Measurements from ENCODE around the gene DCAF12. TPM values are rescaled to one million over a fixed set of nuclear protein-coding genes. Genes with fewer than 3 reads are reported as not detected.

The DCAF12 gene
- total and polyA plus RNA-seq, 2 of the 13 experiments (the other 11 are each of a cell fraction or from before 2014, with no cell fraction given): 26.8 to 37.4 TPM

DNA sequence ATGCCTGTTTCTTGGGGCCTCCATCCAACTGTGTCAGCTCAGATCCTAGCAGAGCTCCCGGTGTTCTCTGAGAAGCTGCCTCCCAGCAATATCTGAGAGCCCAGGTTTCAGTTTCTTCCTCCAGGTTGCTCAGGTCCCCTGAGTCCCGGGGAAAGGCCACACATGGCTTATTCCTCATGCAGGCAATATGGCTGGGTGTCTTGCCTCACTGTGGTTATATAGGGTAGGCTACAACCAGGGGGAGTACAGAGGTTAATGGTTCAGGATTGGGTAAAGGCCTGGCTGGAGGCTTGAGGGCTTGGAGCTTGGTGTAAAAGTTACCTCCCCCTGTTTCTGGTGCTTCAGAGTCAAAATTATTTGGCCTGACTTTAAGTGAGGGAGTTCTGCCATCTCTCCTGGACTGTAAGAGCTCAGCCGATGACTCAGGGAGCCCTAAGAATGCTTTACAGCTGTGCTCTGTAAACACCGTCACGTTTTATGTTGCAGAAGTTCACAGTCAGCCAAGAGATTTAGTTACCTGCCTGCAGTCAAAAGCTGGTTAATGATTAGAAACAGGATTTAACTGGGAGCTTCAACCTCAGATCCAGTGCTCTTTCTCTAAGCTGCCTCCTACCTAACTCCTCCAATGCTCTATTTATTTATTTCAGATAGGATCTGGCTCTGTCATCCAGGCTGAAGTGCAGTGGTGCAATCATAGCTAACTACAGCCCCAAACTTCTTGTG is 53.5 kb downstream of the DCAF12 start (continued):
- TF ChIP-seq, protein P1, sequence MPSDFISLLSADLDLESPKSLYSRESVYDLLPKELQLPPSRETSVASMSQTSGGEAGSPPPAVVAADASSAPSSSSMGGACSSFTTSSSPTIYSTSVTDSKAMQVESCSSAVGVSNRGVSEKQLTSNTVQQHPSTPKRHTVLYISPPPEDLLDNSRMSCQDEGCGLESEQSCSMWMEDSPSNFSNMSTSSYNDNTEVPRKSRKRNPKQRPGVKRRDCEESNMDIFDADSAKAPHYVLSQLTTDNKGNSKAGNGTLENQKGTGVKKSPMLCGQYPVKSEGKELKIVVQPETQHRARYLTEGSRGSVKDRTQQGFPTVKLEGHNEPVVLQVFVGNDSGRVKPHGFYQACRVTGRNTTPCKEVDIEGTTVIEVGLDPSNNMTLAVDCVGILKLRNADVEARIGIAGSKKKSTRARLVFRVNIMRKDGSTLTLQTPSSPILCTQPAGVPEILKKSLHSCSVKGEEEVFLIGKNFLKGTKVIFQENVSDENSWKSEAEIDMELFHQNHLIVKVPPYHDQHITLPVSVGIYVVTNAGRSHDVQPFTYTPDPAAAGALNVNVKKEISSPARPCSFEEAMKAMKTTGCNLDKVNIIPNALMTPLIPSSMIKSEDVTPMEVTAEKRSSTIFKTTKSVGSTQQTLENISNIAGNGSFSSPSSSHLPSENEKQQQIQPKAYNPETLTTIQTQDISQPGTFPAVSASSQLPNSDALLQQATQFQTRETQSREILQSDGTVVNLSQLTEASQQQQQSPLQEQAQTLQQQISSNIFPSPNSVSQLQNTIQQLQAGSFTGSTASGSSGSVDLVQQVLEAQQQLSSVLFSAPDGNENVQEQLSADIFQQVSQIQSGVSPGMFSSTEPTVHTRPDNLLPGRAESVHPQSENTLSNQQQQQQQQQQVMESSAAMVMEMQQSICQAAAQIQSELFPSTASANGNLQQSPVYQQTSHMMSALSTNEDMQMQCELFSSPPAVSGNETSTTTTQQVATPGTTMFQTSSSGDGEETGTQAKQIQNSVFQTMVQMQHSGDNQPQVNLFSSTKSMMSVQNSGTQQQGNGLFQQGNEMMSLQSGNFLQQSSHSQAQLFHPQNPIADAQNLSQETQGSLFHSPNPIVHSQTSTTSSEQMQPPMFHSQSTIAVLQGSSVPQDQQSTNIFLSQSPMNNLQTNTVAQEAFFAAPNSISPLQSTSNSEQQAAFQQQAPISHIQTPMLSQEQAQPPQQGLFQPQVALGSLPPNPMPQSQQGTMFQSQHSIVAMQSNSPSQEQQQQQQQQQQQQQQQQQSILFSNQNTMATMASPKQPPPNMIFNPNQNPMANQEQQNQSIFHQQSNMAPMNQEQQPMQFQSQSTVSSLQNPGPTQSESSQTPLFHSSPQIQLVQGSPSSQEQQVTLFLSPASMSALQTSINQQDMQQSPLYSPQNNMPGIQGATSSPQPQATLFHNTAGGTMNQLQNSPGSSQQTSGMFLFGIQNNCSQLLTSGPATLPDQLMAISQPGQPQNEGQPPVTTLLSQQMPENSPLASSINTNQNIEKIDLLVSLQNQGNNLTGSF (CRISPR knock-in tag; IDR thresholded peaks at IDR 0.05): no peak
- TF ChIP-seq ZNF557 (CRISPR knock-in tag; IDR thresholded peaks at IDR 0.05) (no peak), KLF6 (CRISPR knock-in tag; IDR thresholded peaks at IDR 0.05) (no peak), TP53 (CRISPR knock-in tag; conservative IDR thresholded peaks at IDR 0.05) (no peak), NCOA1 (CRISPR knock-in tag; IDR thresholded peaks at IDR 0.05) (no peak), MEIS2 (CRISPR knock-in tag; IDR thresholded peaks at IDR 0.05) (no peak), REXO4 (CRISPR knock-in tag; IDR thresholded peaks at IDR 0.05; ENCODE audit: borderline replicate concordance) (no peak), SIX1 (CRISPR knock-in tag; IDR thresholded peaks at IDR 0.05; ENCODE audit: borderline replicate concordance) (peak; percentile 95), RBAK (CRISPR knock-in tag; IDR thresholded peaks at IDR 0.05) (no peak), STAG1 (CRISPR knock-in tag; IDR thresholded peaks at IDR 0.05) (no peak), SALL1 (CRISPR knock-in tag; IDR thresholded peaks at IDR 0.05) (peak; percentile 52; the same call in 1 of the 2 replicates), FOXK1 (CRISPR knock-in tag; IDR thresholded peaks at IDR 0.05; ENCODE audit: borderline replicate concordance, low read depth) (peak; percentile 94), ZNF292 (CRISPR knock-in tag; IDR thresholded peaks at IDR 0.05; ENCODE audit: borderline replicate concordance, low read depth) (0 out of 2 replicates have a peak, but pooled peaks have one; percentile 58), MEF2D (CRISPR knock-in tag; IDR thresholded peaks at IDR 0.05) (0 out of 2 replicates have a peak, but pooled peaks have one; percentile 41), SIN3A (IDR thresholded peaks at IDR 0.05; ENCODE audit: borderline replicate concordance, low read depth, low read length) (no peak), HNF4A (CRISPR knock-in tag; IDR thresholded peaks at IDR 0.05) (peak; percentile 53), ASH2L (IDR thresholded peaks at IDR 0.05; ENCODE audit: insufficient read length, low read depth, low read length) (no peak), YY1 (IDR thresholded peaks at IDR 0.05; ENCODE audit: insufficient read depth, insufficient replicate concordance, low read depth, low read length) (peak; percentile 40), ZSCAN25 (CRISPR knock-in tag; IDR thresholded peaks at IDR 0.05) (no peak; the same call in 1 of the 2 replicates)
- TF ChIP-seq, protein P2, sequence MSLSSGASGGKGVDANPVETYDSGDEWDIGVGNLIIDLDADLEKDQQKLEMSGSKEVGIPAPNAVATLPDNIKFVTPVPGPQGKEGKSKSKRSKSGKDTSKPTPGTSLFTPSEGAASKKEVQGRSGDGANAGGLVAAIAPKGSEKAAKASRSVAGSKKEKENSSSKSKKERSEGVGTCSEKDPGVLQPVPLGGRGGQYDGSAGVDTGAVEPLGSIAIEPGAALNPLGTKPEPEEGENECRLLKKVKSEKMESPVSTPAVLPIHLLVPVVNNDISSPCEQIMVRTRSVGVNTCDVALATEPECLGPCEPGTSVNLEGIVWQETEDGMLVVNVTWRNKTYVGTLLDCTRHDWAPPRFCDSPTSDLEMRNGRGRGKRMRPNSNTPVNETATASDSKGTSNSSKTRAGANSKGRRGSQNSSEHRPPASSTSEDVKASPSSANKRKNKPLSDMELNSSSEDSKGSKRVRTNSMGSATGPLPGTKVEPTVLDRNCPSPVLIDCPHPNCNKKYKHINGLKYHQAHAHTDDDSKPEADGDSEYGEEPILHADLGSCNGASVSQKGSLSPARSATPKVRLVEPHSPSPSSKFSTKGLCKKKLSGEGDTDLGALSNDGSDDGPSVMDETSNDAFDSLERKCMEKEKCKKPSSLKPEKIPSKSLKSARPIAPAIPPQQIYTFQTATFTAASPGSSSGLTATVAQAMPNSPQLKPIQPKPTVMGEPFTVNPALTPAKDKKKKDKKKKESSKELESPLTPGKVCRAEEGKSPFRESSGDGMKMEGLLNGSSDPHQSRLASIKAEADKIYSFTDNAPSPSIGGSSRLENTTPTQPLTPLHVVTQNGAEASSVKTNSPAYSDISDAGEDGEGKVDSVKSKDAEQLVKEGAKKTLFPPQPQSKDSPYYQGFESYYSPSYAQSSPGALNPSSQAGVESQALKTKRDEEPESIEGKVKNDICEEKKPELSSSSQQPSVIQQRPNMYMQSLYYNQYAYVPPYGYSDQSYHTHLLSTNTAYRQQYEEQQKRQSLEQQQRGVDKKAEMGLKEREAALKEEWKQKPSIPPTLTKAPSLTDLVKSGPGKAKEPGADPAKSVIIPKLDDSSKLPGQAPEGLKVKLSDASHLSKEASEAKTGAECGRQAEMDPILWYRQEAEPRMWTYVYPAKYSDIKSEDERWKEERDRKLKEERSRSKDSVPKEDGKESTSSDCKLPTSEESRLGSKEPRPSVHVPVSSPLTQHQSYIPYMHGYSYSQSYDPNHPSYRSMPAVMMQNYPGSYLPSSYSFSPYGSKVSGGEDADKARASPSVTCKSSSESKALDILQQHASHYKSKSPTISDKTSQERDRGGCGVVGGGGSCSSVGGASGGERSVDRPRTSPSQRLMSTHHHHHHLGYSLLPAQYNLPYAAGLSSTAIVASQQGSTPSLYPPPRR (CRISPR knock-in tag; IDR thresholded peaks at IDR 0.05; ENCODE audit: borderline replicate concordance): no peak
